ENCODE data around the gene CTU1.
"Not testable (repeated sequence)": the region's sequence is repeated elsewhere in the genome, so short reads cannot be mapped to it uniquely, and the experiment has no call there.

Gene CTU1

DNA sequence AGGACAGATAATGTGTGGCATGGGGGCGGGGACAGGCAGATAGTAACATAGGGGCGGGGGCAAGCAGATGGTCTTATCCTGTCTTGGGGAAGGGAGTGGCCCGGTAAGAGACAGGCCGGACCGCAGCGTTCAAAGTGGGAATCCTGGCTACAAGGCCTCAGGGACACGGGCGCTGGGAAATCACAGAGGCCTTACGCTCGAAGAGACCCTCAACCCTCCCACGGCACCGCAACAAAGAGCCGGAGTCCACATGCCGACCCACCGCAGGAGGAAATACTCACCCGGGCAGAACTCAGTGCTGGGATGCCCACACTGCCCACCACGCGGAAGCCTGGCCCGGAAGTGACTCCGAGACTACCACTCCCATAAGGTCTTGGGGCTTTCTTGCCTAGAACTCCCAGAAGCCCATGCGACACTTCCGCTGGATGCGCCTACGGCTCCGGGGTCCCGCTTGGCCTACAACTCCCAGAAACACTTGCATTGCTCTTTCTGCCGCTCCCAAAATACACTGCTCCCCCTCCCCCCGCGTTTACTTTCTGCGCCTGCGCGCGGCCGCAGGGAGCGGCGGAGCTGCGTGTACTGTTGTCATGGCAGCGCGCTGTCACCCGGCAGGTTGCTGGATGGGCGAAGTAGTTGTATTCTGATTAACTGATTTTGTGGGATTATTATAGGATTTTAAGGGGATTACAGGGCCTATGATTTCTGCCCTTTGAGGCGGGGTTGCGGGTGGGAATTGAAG is at the start of gene CTU1:
CTU1 (minus strand) TSS at position 344 of the 739 bp plus-strand sequence. CDS start 3,840 bp downstream, outside the sequence.
- peak; percentile 99 for DNase-seq (ENCODE audit: low spot score)

DNA sequence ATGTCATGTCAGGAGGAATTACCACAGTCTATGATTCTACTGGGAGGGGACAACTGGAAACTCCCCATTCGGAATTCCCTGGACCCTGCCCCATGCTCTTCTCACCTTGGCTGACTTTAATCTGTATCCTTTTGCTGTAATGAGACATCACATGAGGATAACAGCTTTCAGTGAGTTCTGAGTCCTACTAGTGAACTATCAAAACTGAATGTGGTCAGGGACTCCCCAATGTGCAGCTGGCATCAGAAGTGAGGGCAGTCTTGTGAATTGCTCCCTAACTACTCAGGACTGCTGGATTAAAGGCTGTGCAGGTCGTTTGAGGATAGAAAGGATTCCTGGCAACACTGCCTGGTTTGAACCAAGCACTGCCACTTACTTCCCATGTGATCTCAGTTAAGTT is 49.1 kb upstream of the CTU1 start:
- no peak for DNase-seq (ENCODE audit: low spot score)

GRCh38 chr19:51156710-51157109 is 48.5 kb upstream of the CTU1 start:
- DNase-seq (ENCODE audit: low spot score), result no peak

- no peak for DNase-seq (ENCODE audit: low spot score)
These were observed 42.4 kb upstream of the CTU1 start for GRCh38 chr19:51150627-51151026.

DNA sequence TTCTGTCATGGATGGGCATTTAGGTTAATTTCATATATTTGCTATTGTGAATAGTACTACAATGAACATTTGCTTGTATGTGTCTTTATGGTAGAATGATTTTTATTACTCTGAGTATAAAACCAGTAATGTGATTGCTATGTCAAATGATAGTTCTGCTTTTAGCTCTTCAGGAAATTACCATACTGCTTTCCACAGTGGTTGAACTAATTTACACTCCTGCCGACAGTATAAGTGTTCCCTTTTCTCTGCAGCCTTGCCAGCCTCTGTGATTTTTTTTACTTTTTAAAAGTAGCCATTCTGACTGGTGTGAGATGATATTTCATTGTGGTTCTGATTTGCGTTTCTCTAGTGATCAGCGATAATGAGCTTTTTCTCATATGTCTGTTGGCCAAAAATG is 40.4 kb upstream of the CTU1 start:
- no peak for DNase-seq (ENCODE audit: low spot score)

DNA sequence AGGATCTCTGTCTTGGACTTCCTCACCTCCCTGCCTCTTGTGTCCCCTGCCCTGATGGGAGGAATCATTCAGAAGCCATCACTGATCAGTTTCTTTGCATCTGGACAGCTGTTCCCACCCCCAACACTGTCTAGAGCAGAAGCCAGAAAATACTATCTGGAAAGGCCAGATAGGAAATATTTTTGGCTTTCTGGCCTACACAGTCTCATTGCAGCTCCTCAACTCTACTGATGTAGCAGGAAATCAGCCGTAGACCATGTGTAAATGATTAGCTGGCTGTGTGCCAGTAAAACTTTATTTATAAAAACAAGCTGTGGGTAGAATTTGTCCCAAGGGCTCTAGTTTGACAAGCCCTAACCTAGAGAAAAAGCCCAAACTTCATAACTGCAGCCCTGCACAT is 39.5 kb upstream of the CTU1 start:
- peak; percentile 9 for DNase-seq (ENCODE audit: low spot score)

- no peak for DNase-seq (ENCODE audit: low spot score)
These were observed 38.5 kb upstream of the CTU1 start for GRCh38 chr19:51146751-51147150.

GRCh38 chr19:51145916-51146493 is 37.8 kb upstream of the CTU1 start:
- no peak for DNase-seq (ENCODE audit: low spot score)

GRCh38 chr19:51144482-51145045 is 36.4 kb upstream of the CTU1 start:
- DNase-seq (ENCODE audit: low spot score), result no peak

DNA sequence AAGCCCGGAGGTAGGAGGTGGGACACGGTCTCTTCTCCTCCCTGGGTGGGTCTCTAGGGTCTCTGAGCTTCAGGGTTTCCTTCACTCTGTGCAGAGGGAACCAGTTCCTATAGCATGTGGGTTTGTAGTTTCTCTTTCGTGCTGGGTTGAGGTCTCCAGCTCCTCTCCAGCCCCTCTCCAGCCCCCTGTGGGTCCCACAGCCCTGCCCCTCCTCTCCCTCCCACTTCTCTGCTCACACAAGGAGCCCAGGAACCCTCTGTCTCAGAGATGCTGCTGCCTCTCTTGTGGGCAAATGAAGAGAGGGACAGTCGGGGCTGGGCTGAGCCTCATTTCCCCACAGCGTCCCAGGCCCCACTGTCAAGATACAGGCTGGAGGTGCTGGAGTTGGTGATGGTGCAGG is 35.3 kb upstream of the CTU1 start:
- DNase-seq (ENCODE audit: low spot score), result no peak

- not testable (repeated sequence) for DNase-seq (ENCODE audit: low spot score)
These were observed 34.7 kb upstream of the CTU1 start for GRCh38 chr19:51142809-51143475.

DNA sequence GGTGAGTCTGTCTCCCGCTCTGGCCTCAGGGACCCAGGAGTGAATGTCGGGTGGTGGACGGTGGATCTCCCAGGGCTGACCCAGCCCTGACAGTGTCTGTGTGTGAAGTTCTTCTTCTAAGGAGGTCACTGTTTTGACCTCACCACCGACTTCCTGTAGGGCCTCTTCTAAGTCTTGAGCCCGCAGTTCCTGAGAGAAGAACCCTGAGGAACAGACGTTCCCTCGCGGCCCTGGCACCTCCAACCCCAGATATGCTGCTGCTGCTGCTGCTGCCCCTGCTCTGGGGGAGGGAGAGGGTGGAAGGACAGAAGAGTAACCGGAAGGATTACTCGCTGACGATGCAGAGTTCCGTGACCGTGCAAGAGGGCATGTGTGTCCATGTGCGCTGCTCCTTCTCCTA is 33.9 kb upstream of the CTU1 start, which contains the start of gene SIGLEC7:
SIGLEC7 (plus strand) TSS at position 183 of the 400 bp plus-strand sequence; CDS start at position 252, 69 bp downstream.
- DNase-seq (ENCODE audit: low spot score), result no peak

GRCh38 chr19:51141181-51141580 is 33.0 kb upstream of the CTU1 start:
- DNase-seq (ENCODE audit: low spot score), result no peak

DNA sequence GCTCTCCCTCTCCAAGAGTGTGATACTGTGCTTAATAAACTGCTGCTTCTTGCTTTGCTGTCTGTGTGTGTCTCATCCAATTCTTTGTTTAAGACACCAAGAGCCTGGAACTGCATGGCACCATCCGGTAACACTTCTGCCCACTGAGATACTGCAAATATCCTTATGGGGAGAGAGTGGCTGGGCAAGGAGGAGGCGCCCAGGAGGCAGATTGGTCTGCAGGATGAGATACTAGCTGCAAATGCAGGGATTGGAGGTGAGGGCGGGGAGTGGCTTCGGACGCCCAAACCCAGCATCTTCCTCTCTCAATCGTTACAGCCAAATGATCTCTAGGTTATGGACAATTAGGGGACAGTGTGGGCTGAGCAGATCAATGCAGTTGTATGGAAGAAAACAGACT is 32.2 kb upstream of the CTU1 start:
- no peak for DNase-seq (ENCODE audit: low spot score)

DNA sequence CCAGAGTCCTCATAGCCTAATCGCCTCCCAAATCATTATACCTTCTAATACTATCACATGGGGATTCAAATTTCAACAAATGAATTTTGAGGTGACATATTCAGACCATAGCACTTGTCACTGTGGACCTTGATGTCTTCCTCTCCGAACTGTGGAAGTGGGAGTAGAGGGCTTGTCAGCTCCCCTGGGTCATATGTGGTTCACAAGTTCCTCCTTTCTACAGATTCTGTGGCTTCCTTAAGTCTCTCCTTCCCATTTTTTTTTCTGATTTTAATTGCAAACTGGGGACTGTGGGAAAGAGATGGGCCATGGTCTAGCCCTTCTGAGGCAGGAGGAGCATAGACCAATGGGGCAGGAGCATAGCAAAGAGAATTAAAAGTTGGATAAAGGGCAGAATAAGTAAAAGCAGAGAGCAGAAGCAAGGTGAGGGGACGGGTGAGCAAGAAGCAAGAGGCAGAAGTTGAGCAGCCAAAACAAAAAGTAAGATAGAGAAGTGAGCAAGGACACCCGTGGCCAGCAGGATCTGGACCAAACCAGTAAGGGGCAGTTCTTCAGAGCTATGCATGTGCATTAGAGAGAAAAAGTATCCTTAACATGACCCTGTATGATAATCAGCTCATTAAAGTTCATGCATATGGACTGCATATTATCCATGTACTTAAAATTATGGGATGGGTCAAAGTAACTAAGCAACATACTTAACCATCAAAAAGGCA is 31.2 kb upstream of the CTU1 start:
- DNase-seq (ENCODE audit: low spot score), result no peak

GRCh38 chr19:51138549-51138979 is 30.4 kb upstream of the CTU1 start:
- DNase-seq (ENCODE audit: low spot score), result no peak

DNA sequence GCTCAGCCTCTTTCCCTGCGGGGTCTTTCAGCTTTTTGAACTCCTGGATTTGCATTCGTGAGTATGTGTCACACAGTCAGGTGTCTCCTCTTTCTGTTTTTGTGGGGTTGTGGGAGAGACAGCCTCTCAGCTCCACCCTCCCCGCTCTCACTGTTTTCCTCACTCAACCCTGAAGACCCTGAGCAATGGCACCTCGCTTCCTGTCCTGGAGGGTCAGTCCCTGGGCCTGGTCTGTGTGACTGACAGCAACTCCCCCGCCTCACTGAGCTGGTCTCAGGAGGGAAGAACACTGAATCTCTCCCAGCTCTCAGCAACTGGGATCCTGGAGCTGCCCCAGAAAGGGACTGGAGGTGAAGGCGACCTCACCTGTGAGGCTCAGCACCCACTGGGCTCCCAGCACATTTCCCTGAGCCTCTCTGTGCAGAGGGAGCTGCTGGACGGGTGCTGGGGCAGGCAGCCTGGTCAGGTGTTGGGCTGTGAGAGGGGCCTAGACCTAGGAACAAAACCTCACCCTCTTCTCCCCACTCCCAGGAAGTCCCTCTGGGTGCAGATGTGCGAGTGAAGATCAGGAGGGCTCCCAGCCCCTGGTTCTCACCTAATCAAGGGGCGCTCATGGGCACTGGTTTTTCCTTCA is 29.7 kb upstream of the CTU1 start:
- DNase-seq (ENCODE audit: low spot score), result no peak

DNA sequence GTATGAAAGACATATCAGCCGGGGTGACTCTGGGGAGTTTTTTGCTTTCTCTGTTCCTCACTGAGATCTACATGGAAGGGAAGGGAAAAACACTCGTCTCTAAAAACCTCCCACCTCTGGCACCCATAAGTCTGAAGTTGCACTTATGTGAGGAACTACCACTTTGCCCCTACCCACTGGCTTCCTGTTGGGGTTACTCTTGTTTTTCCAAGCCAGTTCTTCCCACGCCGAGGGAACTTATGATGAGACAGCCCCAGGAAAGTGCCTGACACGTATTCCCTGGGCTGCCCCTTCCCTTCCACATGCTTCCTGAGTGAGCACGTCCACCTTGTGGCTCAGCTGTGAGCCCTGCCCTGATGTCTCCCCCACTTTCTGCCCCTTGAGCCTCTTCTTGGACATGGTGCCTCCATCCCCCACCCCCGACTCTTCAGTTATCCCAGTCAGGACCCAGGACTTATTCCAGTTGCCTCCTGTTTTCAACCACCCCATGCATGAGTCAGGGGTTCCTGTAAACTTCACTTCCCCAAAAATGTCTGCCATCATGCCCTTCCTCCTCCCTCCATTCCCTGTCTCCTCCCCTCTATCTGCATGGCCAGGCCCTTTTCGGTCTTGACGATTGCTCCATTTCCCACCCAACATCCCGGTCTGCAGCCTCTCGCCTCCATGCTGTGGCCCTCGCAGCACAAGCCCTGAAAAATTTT is 28.8 kb upstream of the CTU1 start:
- no peak for DNase-seq (ENCODE audit: low spot score)

DNA sequence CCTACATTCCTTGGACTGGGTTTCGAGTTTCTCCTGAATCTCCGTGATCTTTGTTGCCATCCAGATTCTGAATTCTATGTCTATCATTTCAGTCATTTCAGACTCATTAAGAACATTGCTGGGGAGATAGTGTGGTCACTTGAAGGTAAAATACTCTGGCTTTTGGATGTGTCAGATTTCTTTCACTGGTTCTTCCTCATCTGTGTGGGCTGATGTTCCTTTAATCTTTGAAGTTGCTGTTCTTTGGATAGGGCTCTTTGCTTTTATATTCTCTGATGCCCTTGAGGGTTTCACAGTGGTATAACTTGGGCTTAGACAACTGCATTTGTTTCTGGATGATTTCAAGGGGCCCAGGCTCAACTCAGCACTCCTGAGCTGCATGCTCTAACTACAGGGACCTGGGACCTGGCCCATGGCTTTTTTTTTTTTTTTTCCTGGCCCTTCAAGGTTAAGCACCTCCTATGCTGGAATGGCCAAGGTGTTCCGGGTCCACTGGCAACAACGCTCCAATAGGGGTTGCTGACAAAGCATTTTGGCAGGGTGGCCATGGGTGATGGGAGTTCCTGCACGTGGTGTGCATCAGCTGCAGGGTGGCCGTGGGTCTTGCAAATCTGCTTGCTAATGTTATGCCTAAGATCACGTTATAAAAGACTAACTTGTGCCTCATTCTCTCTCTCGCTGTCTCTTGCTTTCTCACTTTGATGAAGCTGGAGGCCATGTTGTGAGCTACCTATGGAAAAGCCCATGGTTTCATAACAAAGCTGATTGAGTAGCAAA is 28.0 kb upstream of the CTU1 start:
- no peak for DNase-seq (ENCODE audit: low spot score)

- no peak for DNase-seq (ENCODE audit: low spot score)
These were observed 26.8 kb upstream of the CTU1 start for GRCh38 chr19:51135004-51135403.
